Smooth muscle cell of the pulmonary artery (primary cell): ENCODE data around the gene LIMS1. TPM values are rescaled to one million over a fixed set of nuclear protein-coding genes. Genes with fewer than 3 reads are reported as not detected.

Source experiments
- total RNA-seq: library from RNA; depleted of rRNA; stranded (reverse); fragments of >200 nt; gene quantifications from 2 replicates; pipeline ENCODE4 v1.2.3, GENCODE V29; 2014

Gene LIMS1
- 87.2 and 117 TPM in 2 replicates for total RNA-seq

GRCh38 chr2:108533832-108534583 is at the start of gene LIMS1:
LIMS1 (plus strand) TSS chr2:108534470; CDS start chr2:108534563, 93 bp downstream.

GRCh38 chr2:108719149-108720044 is 185.1 kb downstream of the LIMS1 start, which contains the start of gene RANBP2:
RANBP2 (plus strand) TSS chr2:108719482; CDS start chr2:108719607, 125 bp downstream.

Other genes starting within 250 kb of the LIMS1 start
- gene SULT1C2, start 245.6 kb upstream of the LIMS1 start, total RNA-seq: 0.07 and 0.23 TPM in 2 replicates
- gene SULT1C4, start 156.5 kb upstream of the LIMS1 start, total RNA-seq: 0.13 and 0.17 TPM in 2 replicates
- gene GCC2, start 85.3 kb upstream of the LIMS1 start, total RNA-seq: 18.9 and 27.5 TPM in 2 replicates
- gene RANBP2, start 185.0 kb downstream of the LIMS1 start, total RNA-seq: 65.4 and 73.4 TPM in 2 replicates